ENCODE data around the gene BBS9.

BBS9 gene

GRCh38 chr7:33143996-33144718 lies 14.8 kb downstream of the BBS9 start:
- no peak for TF ChIP-seq Cebpa-rat (IDR thresholded peaks at IDR 0.05)
- Histone ChIP-seq H3K36me3 (peaks cover 0 to 5% (median 0%) of the 10 kb centered on the region in 11 experiments; a peak in 1 of 22 replicates), H3K4me3 (no peak overlapping the region), H3K27ac (no peak overlapping the region), H3K9me3 (replicated peaks in 1 of 11) (peaks cover 13 to 21% (median 16%) of the 10 kb centered on the region in 11 experiments), H3K4me2 (no peak overlapping the region), H3K4me1 (no peaks in the 10 kb centered on the region), H3K9ac (no peak overlapping the region), H4K20me1 (no peaks in the 10 kb centered on the region), H3K27me3 (no peaks in the 10 kb centered on the region)

GRCh38 chr7:33145156-33145555 lies 15.8 kb downstream of the BBS9 start:
- TF ChIP-seq Cebpa-rat (IDR thresholded peaks at IDR 0.05), result no peak
- no peak overlapping the region for H3K9ac ChIP-seq
- H4K20me1 ChIP-seq, result no peaks in the 10 kb centered on the region
- H3K27ac ChIP-seq, result no peak overlapping the region
- no peaks in the 10 kb centered on the region for H3K27me3 ChIP-seq
- H3K4me3 ChIP-seq, result no peak overlapping the region
- H3K4me2 ChIP-seq, result no peak overlapping the region
- H3K4me1 ChIP-seq, result no peaks in the 10 kb centered on the region
- peaks cover 13 to 21% (median 16%) of the 10 kb centered on the region in 11 experiments for H3K9me3 ChIP-seq (replicated peaks in 1 of 11)
- peaks cover 0 to 5% (median 0%) of the 10 kb centered on the region in 11 experiments; a peak in 1 of 22 replicates for H3K36me3 ChIP-seq

GRCh38 chr7:33152087-33152486 lies 22.7 kb downstream of the BBS9 start:
- H4K20me1 ChIP-seq, result no peaks in the 10 kb centered on the region
- H3K9me3 ChIP-seq (replicated peaks in 1 of 11), result no peaks in the 10 kb centered on the region
- H3K4me3 ChIP-seq, result no peak overlapping the region
- TF ChIP-seq Cebpa-rat (IDR thresholded peaks at IDR 0.05), result no peak
- H3K27me3 ChIP-seq, result no peaks in the 10 kb centered on the region
- no peak overlapping the region for H3K4me2 ChIP-seq
- H3K4me1 ChIP-seq, result peaks cover 0 to 2% (median 0%) of the 10 kb centered on the region in 10 experiments; a peak in 2 of 20 replicates
- no peak overlapping the region for H3K27ac ChIP-seq
- H3K36me3 ChIP-seq, result no peaks in the 10 kb centered on the region
- no peak overlapping the region for H3K9ac ChIP-seq

- Histone ChIP-seq H3K4me2 (no peak overlapping the region), H3K9me3 (replicated peaks in 1 of 11) (no peaks in the 10 kb centered on the region; a peak in 1 of 22 replicates), H4K20me1 (no peaks in the 10 kb centered on the region), H3K27ac (no peak overlapping the region), H3K27me3 (no peaks in the 10 kb centered on the region), H3K36me3 (no peaks in the 10 kb centered on the region), H3K9ac (no peak overlapping the region), H3K4me3 (no peak overlapping the region), H3K4me1 (peaks cover 0 to 9% (median 0%) of the 10 kb centered on the region in 10 experiments; a peak in 4 of 20 replicates)
- no peak for TF ChIP-seq Cebpa-rat (IDR thresholded peaks at IDR 0.05)
These were observed 26.4 kb downstream of the BBS9 start for GRCh38 chr7:33155811-33156210.

GRCh38 chr7:33156441-33156840 lies 27.1 kb downstream of the BBS9 start:
- peaks cover 0 to 9% (median 0%) of the 10 kb centered on the region in 10 experiments; a peak in 4 of 20 replicates for H3K4me1 ChIP-seq
- no peak overlapping the region for H3K27ac ChIP-seq
- H3K9me3 ChIP-seq (replicated peaks in 1 of 11), result peaks cover 0 to 4% (median 0%) of the 10 kb centered on the region in 11 experiments; a peak in 2 of 22 replicates
- H3K36me3 ChIP-seq, result no peaks in the 10 kb centered on the region
- H3K4me3 ChIP-seq, result no peak overlapping the region
- no peak overlapping the region for H3K4me2 ChIP-seq
- H3K27me3 ChIP-seq, result no peaks in the 10 kb centered on the region
- TF ChIP-seq Cebpa-rat (IDR thresholded peaks at IDR 0.05), result no peak
- no peak overlapping the region for H3K9ac ChIP-seq
- H4K20me1 ChIP-seq, result no peaks in the 10 kb centered on the region

GRCh38 chr7:33157311-33157710 lies 27.9 kb downstream of the BBS9 start:
- no peak for TF ChIP-seq Cebpa-rat (IDR thresholded peaks at IDR 0.05)
- no peaks in the 10 kb centered on the region for H3K36me3 ChIP-seq
- H3K9me3 ChIP-seq (replicated peaks in 1 of 11), result peaks cover 0 to 5% (median 0%) of the 10 kb centered on the region in 11 experiments; a peak in 2 of 22 replicates
- no peaks in the 10 kb centered on the region for H4K20me1 ChIP-seq
- no peak overlapping the region for H3K9ac ChIP-seq
- peaks cover 0 to 9% (median 0%) of the 10 kb centered on the region in 10 experiments; a peak in 4 of 20 replicates for H3K4me1 ChIP-seq
- H3K4me2 ChIP-seq, result 0 out of 22 replicates have a peak overlapping the region, but pooled peaks of 1 of the 11 experiments have one; percentile 7
- no peak overlapping the region for H3K4me3 ChIP-seq
- H3K27me3 ChIP-seq, result no peaks in the 10 kb centered on the region
- no peak overlapping the region for H3K27ac ChIP-seq

- Histone ChIP-seq H4K20me1 (no peaks in the 10 kb centered on the region), H3K27ac (no peak overlapping the region), H3K9me3 (replicated peaks in 1 of 11) (peaks cover 0 to 5% (median 0%) of the 10 kb centered on the region in 11 experiments; a peak in 2 of 22 replicates), H3K27me3 (no peaks in the 10 kb centered on the region), H3K9ac (no peak overlapping the region), H3K4me1 (peaks cover 0 to 9% (median 0%) of the 10 kb centered on the region in 10 experiments; a peak in 4 of 20 replicates), H3K4me3 (no peak overlapping the region), H3K36me3 (no peaks in the 10 kb centered on the region), H3K4me2 (0 out of 22 replicates have a peak overlapping the region, but pooled peaks of 1 of the 11 experiments have one; percentile 7)
- no peak for TF ChIP-seq Cebpa-rat (IDR thresholded peaks at IDR 0.05)
These were observed 28.4 kb downstream of the BBS9 start for GRCh38 chr7:33157781-33158180.

- H3K36me3 ChIP-seq, result peaks cover 0 to 6% (median 0%) of the 10 kb centered on the region in 11 experiments; a peak in 3 of 22 replicates
- no peak for TF ChIP-seq Cebpa-rat (IDR thresholded peaks at IDR 0.05)
These were observed 48.5 kb downstream of the BBS9 start for GRCh38 chr7:33177876-33178275.

GRCh38 chr7:33179519-33179918 lies 50.2 kb downstream of the BBS9 start:
- Histone ChIP-seq H3K4me3 (no peak overlapping the region), H3K36me3 (peaks cover 0 to 6% (median 0%) of the 10 kb centered on the region in 11 experiments; a peak in 2 of 22 replicates), H3K9me3 (replicated peaks in 1 of 11) (peaks cover 0 to 7% (median 3%) of the 10 kb centered on the region in 11 experiments; a peak in 15 of 22 replicates), H3K27me3 (no peaks in the 10 kb centered on the region), H4K20me1 (no peaks in the 10 kb centered on the region), H3K4me1 (no peaks in the 10 kb centered on the region), H3K27ac (no peak overlapping the region), H3K9ac (no peak overlapping the region), H3K4me2 (no peak overlapping the region)
- no peak for TF ChIP-seq Cebpa-rat (IDR thresholded peaks at IDR 0.05)

More at GRCh38 chr7:33177876-33178275, 48.5 kb downstream of the BBS9 start:
- H3K4me2 ChIP-seq, result no peak overlapping the region
- no peaks in the 10 kb centered on the region for H3K27me3 ChIP-seq
- no peak overlapping the region for H3K4me3 ChIP-seq
- H3K9ac ChIP-seq, result no peak overlapping the region
- no peak overlapping the region for H3K27ac ChIP-seq
- peaks cover 14 to 24% (median 19%) of the 10 kb centered on the region in 11 experiments for H3K9me3 ChIP-seq (replicated peaks in 1 of 11)
- H3K4me1 ChIP-seq, result no peaks in the 10 kb centered on the region
- no peaks in the 10 kb centered on the region for H4K20me1 ChIP-seq

All from BLaER1 treated with 17β-estradiol and CSF1 and Interleukin-3, amounts not matched to agents 10 nM and 100 nM (cell line).